Neutrophil (primary cell): ENCODE data around the gene FALEC.
A peak's percentile ranks its signal among the peaks of the same experiment; 100 is the strongest.

ENCODE experiments used
- H3K27ac ChIP-seq: fragments of 200-600 bp; sonication (generic); 2 replicates; pipeline ENCODE4 v1.5.1; 2016; ENCODE audit warnings: mild to moderate bottlenecking, moderate library complexity
- H3K27me3 ChIP-seq: fragments of 200-600 bp; sonication (generic); 2 replicates; pipeline ENCODE4 v1.6.0; 2016; ENCODE audit warnings: mild to moderate bottlenecking
- H3K36me3 ChIP-seq: fragments of 200-600 bp; sonication (generic); 2 replicates; pipeline ENCODE4 v1.5.1; 2017
- H3K4me1 ChIP-seq, 2 experiments: fragments of 200-600 bp in 1 of 2; sonication (generic) in 1 of 2; 1 replicate in 1 of 2; 2 replicates in 1 of 2; pipeline versions ENCODE4 v1.5.1 to v1.6.1; 2013 to 2016; ENCODE audit warnings: low read depth in 1 of 2, low read length in 1 of 2, mild to moderate bottlenecking in 1 of 2, moderate library complexity in 1 of 2; ENCODE audit not compliant: control insufficient read depth in 1 of 2, insufficient read depth in 1 of 2
- H3K4me3 ChIP-seq, 2 experiments: fragments of 200-600 bp in 1 of 2; sonication (generic) in 1 of 2; 1 replicate in 1 of 2; 2 replicates in 1 of 2; pipeline ENCODE4 v1.5.1; 2013 to 2016; ENCODE audit warnings: low read depth in 1 of 2, low read length in 1 of 2, mild to moderate bottlenecking in 1 of 2, moderate library complexity in 1 of 2
- H3K9me3 ChIP-seq: fragments of 200-600 bp; sonication (generic); 2 replicates; pipeline ENCODE4 v1.5.1; 2016
- CTCF ChIP-seq: fragments of 200-600 bp; sonication (generic); IDR thresholded peaks from 2 replicates; pipeline ENCODE4 v1.5.1; 2016; ENCODE audit warnings: antibody characterized with exemption

Gene FALEC

DNA sequence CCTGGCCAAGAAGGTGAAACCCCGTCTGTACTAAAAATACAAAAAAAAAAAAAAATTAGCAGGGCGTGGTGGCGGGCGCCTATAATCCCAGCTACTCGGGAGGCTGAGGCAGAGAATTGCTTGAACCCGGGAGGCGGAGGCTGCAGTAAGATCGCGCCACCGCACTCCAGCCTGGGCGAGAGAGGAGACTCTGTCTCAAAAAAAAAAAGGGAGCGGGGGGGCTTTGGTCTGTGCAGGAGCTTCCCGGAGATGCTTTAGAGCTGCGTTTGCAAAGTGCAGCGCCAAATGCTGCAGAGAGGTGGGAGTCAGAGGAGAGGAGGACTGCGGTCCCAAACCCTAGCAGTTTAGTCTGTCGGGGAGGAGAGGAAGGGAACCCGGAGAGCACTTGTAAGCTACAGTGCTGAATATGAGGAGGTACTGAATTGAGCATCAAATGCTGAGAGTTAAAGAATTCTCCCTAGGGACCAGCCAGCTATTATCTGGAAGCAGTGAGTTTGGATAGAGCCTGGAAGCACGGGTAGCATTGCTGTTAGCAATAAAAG lies 569 bp downstream of the FALEC start:
- no peak overlapping the region for H3K27ac ChIP-seq
- H3K27me3 ChIP-seq, result peaks cover 13% of the 10 kb centered on the region
- H3K9me3 ChIP-seq, result no peaks in the 10 kb centered on the region
- H3K4me3 ChIP-seq, result peak overlapping the region; percentile 79 to 87
- TF ChIP-seq CTCF, result no peak
- peaks cover 15 to 16% of the 10 kb centered on the region in 2 experiments for H3K4me1 ChIP-seq
- no peaks in the 10 kb centered on the region for H3K36me3 ChIP-seq

DNA sequence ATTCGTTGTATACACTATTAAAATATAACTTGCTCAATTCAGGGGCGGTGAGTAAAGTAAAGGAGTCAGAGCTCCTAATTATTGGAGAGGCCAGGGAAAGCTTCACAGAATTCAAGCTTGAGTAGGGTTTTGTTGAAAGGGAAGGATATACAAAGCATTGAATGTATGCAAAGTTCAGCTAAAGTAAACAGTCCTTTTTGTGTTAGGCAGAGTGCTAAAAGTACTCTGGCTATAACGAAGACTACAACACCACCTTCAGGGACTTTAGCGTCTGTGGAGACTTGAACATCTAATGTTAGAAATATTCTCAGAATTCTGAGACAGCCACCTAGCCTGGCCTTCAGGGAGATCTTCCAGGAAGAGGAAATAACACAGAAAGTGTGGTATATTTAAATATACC lies 1.1 kb downstream of the FALEC start:
- Histone ChIP-seq H3K4me3 (no peak overlapping the region), H3K36me3 (no peaks in the 10 kb centered on the region), H3K27ac (no peak overlapping the region), H3K9me3 (no peaks in the 10 kb centered on the region), H3K4me1 (peaks cover 15 to 16% of the 10 kb centered on the region in 2 experiments), H3K27me3 (peaks cover 13% of the 10 kb centered on the region)
- no peak for TF ChIP-seq CTCF

- H3K9me3 ChIP-seq, result no peaks in the 10 kb centered on the region
- no peaks in the 10 kb centered on the region for H3K36me3 ChIP-seq
- peaks cover 6% of the 10 kb centered on the region for H3K27me3 ChIP-seq
- H3K27ac ChIP-seq, result no peak overlapping the region
- H3K4me3 ChIP-seq, result no peak overlapping the region
- no peak for TF ChIP-seq CTCF
- peaks cover 0 to under 1% of the 10 kb centered on the region in 2 experiments for H3K4me1 ChIP-seq
Observed at GRCh38 chr1:150521196-150521968, 5.8 kb downstream of the FALEC start.

GRCh38 chr1:150525348-150525747 lies 9.8 kb downstream of the FALEC start:
- Histone ChIP-seq H3K4me3 (no peak overlapping the region), H3K27ac (no peak overlapping the region), H3K36me3 (no peaks in the 10 kb centered on the region), H3K4me1 (no peaks in the 10 kb centered on the region), H3K27me3 (no peaks in the 10 kb centered on the region), H3K9me3 (no peaks in the 10 kb centered on the region)
- no peak for TF ChIP-seq CTCF

DNA sequence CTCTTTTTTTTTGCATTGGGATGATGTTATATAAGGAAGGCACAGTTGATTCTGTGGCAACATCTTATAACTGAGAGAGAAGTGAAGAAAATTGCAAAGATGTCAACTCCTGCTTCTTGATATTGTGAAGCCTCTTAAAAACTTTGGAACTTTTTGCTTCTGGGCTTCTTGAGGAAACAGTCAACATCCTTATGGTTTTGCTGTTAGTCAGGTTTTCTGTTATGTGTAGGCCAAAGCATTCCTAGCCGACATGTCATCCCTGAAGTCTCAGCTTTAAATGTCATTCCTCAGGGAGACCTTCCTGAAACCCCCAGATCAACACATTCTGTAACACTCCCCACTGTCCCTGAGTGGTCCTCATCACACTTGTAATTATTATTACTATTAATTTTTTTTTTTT lies 12.6 kb downstream of the FALEC start:
- Histone ChIP-seq H3K4me3 (no peak overlapping the region), H3K27ac (no peak overlapping the region), H3K36me3 (no peaks in the 10 kb centered on the region), H3K9me3 (no peaks in the 10 kb centered on the region), H3K27me3 (no peaks in the 10 kb centered on the region), H3K4me1 (no peaks in the 10 kb centered on the region)
- TF ChIP-seq CTCF, result no peak
